Smooth muscle cell (in vitro differentiated cells): ENCODE measurements around the gene KRTAP10-7. TPM values are rescaled to one million over a fixed set of nuclear protein-coding genes. Genes with fewer than 3 reads are reported as not detected.

Experiments used
- DNase-seq: peaks from one replicate; lab custom pipeline; 2025; ENCODE audit not compliant: unreplicated experiment; lab: John Stamatoyannopoulos, UW
- H2AFZ ChIP-seq: fragments of 200-600 bp; sonication (generic); 2 replicates; pipeline ENCODE4 v1.6.0; 2016; ENCODE audit warnings: antibody characterized with exemption, low read depth, mild to moderate bottlenecking
- H3F3A ChIP-seq: fragments of 200-600 bp; sonication (generic); 2 replicates; pipeline ENCODE4 v1.6.0; 2017; ENCODE audit warnings: antibody characterized with exemption, low read depth
- H3K27ac ChIP-seq: fragments of 200-600 bp; sonication (generic); 2 replicates; pipeline ENCODE4 v1.5.1; 2016; ENCODE audit warnings: low read depth, mild to moderate bottlenecking
- H3K27me3 ChIP-seq: fragments of 200-600 bp; sonication (generic); 2 replicates; pipeline ENCODE4 v1.6.1; 2016; ENCODE audit warnings: low read depth, mild to moderate bottlenecking
- H3K36me3 ChIP-seq: fragments of 200-600 bp; sonication (generic); 2 replicates; pipeline ENCODE4 v1.5.1; 2016; ENCODE audit warnings: low read depth
- H3K4me1 ChIP-seq: fragments of 200-600 bp; sonication (generic); 2 replicates; pipeline ENCODE4 v1.5.1; 2016; ENCODE audit warnings: low read depth
- H3K4me2 ChIP-seq: fragments of 200-600 bp; sonication (generic); 2 replicates; pipeline ENCODE4 v1.6.0; 2016; ENCODE audit warnings: mild to moderate bottlenecking
- H3K4me3 ChIP-seq: fragments of 200-600 bp; sonication (generic); 2 replicates; pipeline ENCODE4 v1.5.1; 2016; ENCODE audit warnings: mild to moderate bottlenecking
- H3K79me2 ChIP-seq: fragments of 200-600 bp; sonication (generic); 2 replicates; pipeline ENCODE4 v1.6.0; 2016; ENCODE audit warnings: low read depth, mild to moderate bottlenecking
- H3K9ac ChIP-seq: fragments of 200-600 bp; sonication (generic); 2 replicates; pipeline ENCODE4 v1.6.0; 2016; ENCODE audit warnings: low read depth
- H3K9me3 ChIP-seq: fragments of 200-600 bp; sonication (generic); replicated peaks from 2 replicates; pipeline ENCODE4 v1.5.1; 2016; ENCODE audit warnings: low read depth
- H4K20me1 ChIP-seq: fragments of 200-600 bp; sonication (generic); 2 replicates; pipeline ENCODE4 v1.6.0; 2016; ENCODE audit warnings: low read depth
- CTCF ChIP-seq: fragments of 200-600 bp; sonication (generic); IDR thresholded peaks from 2 replicates; pipeline ENCODE4 v1.5.1; 2017; ENCODE audit warnings: borderline replicate concordance, mild to moderate bottlenecking, antibody characterized with exemption; ENCODE audit not compliant: insufficient read depth, poor library complexity, severe bottlenecking
- WGBS: methylation state at CpG from one replicate; pipeline ENCODE4 v1.1.7; 2016; ENCODE audit warnings: low lambda C conversion rate; 5-methylcytosine and 5-hydroxymethylcytosine counted together
- polyA plus RNA-seq: library from polyadenylated mRNA; unstranded; fragments of >200 nt; fragmentation: Nextera tagmentation; extraction: Ambion mirVana; gene quantifications from 2 replicates; pipeline ENCODE4 v1.2.1, GENCODE V29; 2016
- total RNA-seq: library from RNA; depleted of rRNA; stranded (reverse); fragments of >200 nt; gene quantifications from 2 replicates; pipeline ENCODE4 v1.2.3, GENCODE V29; 2014

The KRTAP10-7 gene
- total and polyA plus RNA-seq, 2 experiments from 2014 or later = not detected

GRCh38 chr21:44564886-44565598 lies 35.4 kb upstream of the KRTAP10-7 start:
- Histone ChIP-seq H3K9me3 (no peaks in the 10 kb centered on the region), H3K4me3 (no peak overlapping the region), H3K4me1 (no peaks in the 10 kb centered on the region), H3K79me2 (no peaks in the 10 kb centered on the region), H3K27me3 (no peaks in the 10 kb centered on the region), H4K20me1 (no peaks in the 10 kb centered on the region), H3K27ac (no peak overlapping the region), H3F3A (no peaks in the 10 kb centered on the region), H3K9ac (no peak overlapping the region), H3K36me3 (no peaks in the 10 kb centered on the region), H3K4me2 (no peak overlapping the region), H2AFZ (no peak overlapping the region)
- no peak for TF ChIP-seq CTCF
- no peak for DNase-seq
- WGBS = 0% methylated on average over 1 of the region's 1 CpG

- Histone ChIP-seq H3K4me3 (no peak overlapping the region), H3K9ac (no peak overlapping the region), H4K20me1 (no peaks in the 10 kb centered on the region), H2AFZ (no peak overlapping the region), H3F3A (no peaks in the 10 kb centered on the region), H3K27ac (no peak overlapping the region), H3K4me2 (no peak overlapping the region), H3K9me3 (no peaks in the 10 kb centered on the region), H3K36me3 (no peaks in the 10 kb centered on the region), H3K79me2 (no peaks in the 10 kb centered on the region), H3K4me1 (no peaks in the 10 kb centered on the region), H3K27me3 (no peaks in the 10 kb centered on the region)
- 91% methylated on average over 1 of the region's 1 CpG for WGBS
- DNase-seq = no peak
- TF ChIP-seq CTCF = no peak
Observed at GRCh38 chr21:44566403-44566802, 34.0 kb upstream of the KRTAP10-7 start.

GRCh38 chr21:44567481-44568171 lies 32.8 kb upstream of the KRTAP10-7 start:
- no peak for TF ChIP-seq CTCF
- H3K9me3 ChIP-seq = no peaks in the 10 kb centered on the region
- no peak overlapping the region for H3K4me2 ChIP-seq
- no peaks in the 10 kb centered on the region for H3K79me2 ChIP-seq
- no peak overlapping the region for H3K27ac ChIP-seq
- 96% methylated on average over 18 of the region's 18 CpGs for WGBS
- H3K4me1 ChIP-seq = no peaks in the 10 kb centered on the region
- H3K4me3 ChIP-seq = no peak overlapping the region
- H2AFZ ChIP-seq = no peak overlapping the region
- no peak for DNase-seq
- H3K9ac ChIP-seq = no peak overlapping the region
- H3K27me3 ChIP-seq = no peaks in the 10 kb centered on the region
- no peaks in the 10 kb centered on the region for H4K20me1 ChIP-seq
- no peaks in the 10 kb centered on the region for H3K36me3 ChIP-seq
- H3F3A ChIP-seq = no peaks in the 10 kb centered on the region

GRCh38 chr21:44568261-44568660 lies 32.1 kb upstream of the KRTAP10-7 start:
- Histone ChIP-seq H3K4me3 (no peak overlapping the region), H4K20me1 (no peaks in the 10 kb centered on the region), H3K79me2 (no peaks in the 10 kb centered on the region), H3K9ac (no peak overlapping the region), H3K4me2 (no peak overlapping the region), H3K9me3 (no peaks in the 10 kb centered on the region), H3K4me1 (no peaks in the 10 kb centered on the region), H3K27me3 (no peaks in the 10 kb centered on the region), H3F3A (no peaks in the 10 kb centered on the region), H2AFZ (no peak overlapping the region), H3K36me3 (no peaks in the 10 kb centered on the region), H3K27ac (no peak overlapping the region)
- WGBS = 93% methylated on average over 12 of the region's 12 CpGs
- TF ChIP-seq CTCF = no peak
- no peak for DNase-seq
